Right lobe of liver (tissue), 4 donors: ENCODE data around the gene DLAT.
"Not testable (repeated sequence)": the region's sequence is repeated elsewhere in the genome, so short reads cannot be mapped to it uniquely, and the experiment has no call there.

Experiments used
- CTCF ChIP-seq, 4 donors: fragments of 200-600 bp in 3 of 4; fragments of 450-650 bp in 1 of 4; IDR thresholded peaks; one replicate each; pipeline versions ENCODE4 v1.5.1 to v1.8.0; 2016 to 2022; ENCODE audit warnings: antibody characterized with exemption in 4 of 4, mild to moderate bottlenecking in 2 of 4
- POLR2A ChIP-seq: fragments of 450-650 bp; IDR thresholded peaks from one replicate; pipeline ENCODE4 v1.6.1; 2017; ENCODE audit warnings: antibody characterized with exemption, mild to moderate bottlenecking
- donor health status: DM: no; HTN: no; CAD: no.
- donor health status: DM: no; HTN: no; CAD: no.
- donor health status: DM: no; HTN: yes; CAD: no.

GRCh38 chr11:112046647-112047046 lies 21.4 kb downstream of the DLAT start:
- TF ChIP-seq POLR2A; CTCF (IDR thresholded peaks at IDR 0.05): not testable (repeated sequence)
